CD14-positive monocyte (primary cell): Measurements from ENCODE around the gene N4BP2L2. TPM values are rescaled to one million over a fixed set of nuclear protein-coding genes. Genes with fewer than 3 reads are reported as not detected.

Experiments
- DNase-seq, 3 donors: peaks; one replicate each; pipeline ENCODE4 v3.0.0-alpha.2; 2011 to 2022
- H2AFZ ChIP-seq: 2 replicates; pipeline ENCODE4 v1.6.0; 2012; ENCODE audit warnings: mild to moderate bottlenecking, low read depth, low read length, inconsistent platforms; ENCODE audit not compliant: insufficient read depth, poor library complexity, severe bottlenecking
- H3K27ac ChIP-seq, 2 donors: 1 replicate in 1 of 2; 2 replicates in 1 of 2; pipeline ENCODE4 v1.5.1; 2012 to 2013; ENCODE audit warnings: low read length in 2 of 2, control low read depth in 1 of 2, inconsistent platforms in 1 of 2, low read depth in 1 of 2, mild to moderate bottlenecking in 1 of 2
- H3K27me3 ChIP-seq, 2 donors: one replicate each; pipeline versions ENCODE4 v1.6.0 to v1.6.1; 2011 to 2013; ENCODE audit warnings: low read length in 2 of 2; ENCODE audit not compliant: control insufficient read depth in 2 of 2, insufficient read depth in 2 of 2
- H3K36me3 ChIP-seq, 2 donors: replicated peaks in 1 of 2; 1 replicate in 1 of 2; 2 replicates in 1 of 2; pipeline versions ENCODE4 v1.5.1 to v1.6.1; 2012 to 2013; ENCODE audit warnings: low read length in 2 of 2, control low read depth in 1 of 2, inconsistent platforms in 1 of 2, mild to moderate bottlenecking in 1 of 2; ENCODE audit not compliant: insufficient read depth in 2 of 2, control insufficient read depth in 1 of 2
- H3K4me1 ChIP-seq, 2 donors: 1 replicate in 1 of 2; 2 replicates in 1 of 2; pipeline versions ENCODE4 v1.5.1 to v1.6.1; 2012 to 2013; ENCODE audit warnings: low read length in 2 of 2, control low read depth in 1 of 2, inconsistent platforms in 1 of 2, mild to moderate bottlenecking in 1 of 2, moderate library complexity in 1 of 2; ENCODE audit not compliant: insufficient read depth in 2 of 2, control insufficient read depth in 1 of 2
- H3K4me2 ChIP-seq: replicated peaks from 2 replicates; pipeline ENCODE3; 2012; ENCODE audit warnings: low read length, moderate library complexity, mild to moderate bottlenecking; ENCODE audit not compliant: poor library complexity, severe bottlenecking; ENCODE audit errors: extremely low read depth
- H3K4me3 ChIP-seq, 3 experiments: fragments of 200-600 bp in 1 of 3; sonication (generic) in 1 of 3; replicated peaks in 1 of 3; 1 replicate in 2 of 3; 2 replicates in 1 of 3; pipeline ENCODE4 v1.5.1; 2011 to 2013; ENCODE audit warnings: low read length in 3 of 3, mild to moderate bottlenecking in 3 of 3, control low read depth in 2 of 3, low read depth in 2 of 3, inconsistent platforms in 1 of 3, moderate library complexity in 1 of 3
- H3K79me2 ChIP-seq: 2 replicates; pipeline ENCODE4 v1.6.0; 2012; ENCODE audit warnings: mild to moderate bottlenecking, control low read depth, inconsistent platforms, low read length, moderate library complexity; ENCODE audit not compliant: insufficient read depth
- H3K9ac ChIP-seq: 2 replicates; pipeline ENCODE4 v1.6.0; 2017; ENCODE audit warnings: low read length, mild to moderate bottlenecking; ENCODE audit not compliant: insufficient read depth, poor library complexity, severe bottlenecking
- H3K9me3 ChIP-seq, 2 donors: replicated peaks in 1 of 2; 1 replicate in 1 of 2; 2 replicates in 1 of 2; pipeline versions ENCODE4 v1.5.1 to v1.6.1; 2012 to 2013; ENCODE audit warnings: low read length in 2 of 2, control low read depth in 1 of 2; ENCODE audit not compliant: control insufficient read depth in 1 of 2, insufficient read depth in 1 of 2
- H4K20me1 ChIP-seq: 2 replicates; pipeline ENCODE4 v1.6.0; 2012; ENCODE audit warnings: mild to moderate bottlenecking, low read length, control low read depth, moderate library complexity; ENCODE audit not compliant: insufficient read depth
- H3K27ac Mint-ChIP-seq, 7 donors: one replicate each; pipeline ENCODE4 v1.8.0; 2020; ENCODE audit warnings: mild to moderate bottlenecking in 7 of 7, mixed read lengths in 7 of 7, moderate library complexity in 6 of 7, inconsistent platforms in 2 of 7
- H3K27me3 Mint-ChIP-seq, 3 donors: one replicate each; pipeline ENCODE4 v1.8.0; 2021 to 2022; ENCODE audit warnings: low read depth in 3 of 3, mild to moderate bottlenecking in 3 of 3, mixed read lengths in 3 of 3, moderate library complexity in 3 of 3, inconsistent platforms in 1 of 3
- H3K36me3 Mint-ChIP-seq, 2 donors: one replicate each; pipeline ENCODE4 v1.8.0; 2020; ENCODE audit warnings: mixed read lengths in 2 of 2, inconsistent platforms in 1 of 2, mild to moderate bottlenecking in 1 of 2
- H3K4me1 Mint-ChIP-seq: one replicate; pipeline ENCODE4 v1.8.0; 2020; ENCODE audit warnings: mild to moderate bottlenecking, mixed read lengths
- H3K4me3 Mint-ChIP-seq, 2 donors: one replicate each; pipeline ENCODE4 v1.8.0; 2020; ENCODE audit warnings: mild to moderate bottlenecking in 2 of 2, mixed read lengths in 2 of 2, moderate library complexity in 1 of 2
- H3K9me3 Mint-ChIP-seq, 7 donors: one replicate each; pipeline ENCODE4 v1.8.0; 2020 to 2022; ENCODE audit warnings: mixed read lengths in 7 of 7, mild to moderate bottlenecking in 6 of 7, moderate library complexity in 6 of 7, inconsistent platforms in 2 of 7
- CTCF ChIP-seq: fragments of 200-600 bp; IDR thresholded peaks from one replicate; pipeline ENCODE4 v1.8.0; 2022; ENCODE audit warnings: antibody characterized with exemption, mild to moderate bottlenecking
- WGBS: methylation state at CpG from one replicate; pipeline ENCODE4 v1.1.5; 2013; ENCODE audit warnings: missing lambda C conversion rate; ENCODE audit not compliant: insufficient coverage; 5-methylcytosine and 5-hydroxymethylcytosine counted together
- intact Hi-C, 2 donors: fragments of 100-400 bp; cut with micrococcal nuclease; formaldehyde crosslinking; loops; one replicate each; pipeline versions ENCODE4 v1.15.0 to v1.15.1; 2023
- polyA plus RNA-seq, 3 donors: library from polyadenylated mRNA; depleted of rRNA in 1 of 3; unstranded in 2 of 3; stranded (reverse) in 1 of 3; fragments of 300-500 nt in 2 of 3; fragments of >200 nt in 1 of 3; fragmentation: Illumina TruSeq in 2 of 3; gene quantifications; 1 replicate in 2 of 3; 2 replicates in 1 of 3; pipeline ENCODE4 v1.2.3, GENCODE V29; 2012 to 2021

Gene N4BP2L2
- polyA plus RNA-seq, 3 donors: 94.2 to 105 (median 96.4) TPM

DNA sequence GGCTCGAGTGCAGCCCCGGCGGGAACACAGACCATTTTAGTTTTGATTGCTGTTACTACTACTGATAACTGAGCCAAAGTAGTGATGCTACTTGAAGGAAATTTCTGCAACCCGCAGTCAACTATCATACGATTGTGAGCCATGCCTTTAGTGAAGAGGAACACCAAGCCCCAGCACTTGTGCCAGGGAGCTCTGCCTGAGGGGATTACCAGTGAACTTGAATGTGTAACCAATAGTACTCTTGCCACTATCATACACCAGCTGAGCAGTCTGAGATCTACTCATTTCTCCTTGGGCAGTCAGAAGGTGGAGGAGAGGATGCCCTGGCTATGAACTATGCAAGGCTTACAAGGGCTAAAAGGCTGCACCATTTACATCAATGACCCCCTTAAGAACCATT is 61.7 kb downstream of the N4BP2L2 start:
- no peak for TF ChIP-seq CTCF
- H3K9me3 Mint-ChIP-seq: no peaks in the 10 kb centered on the region

GRCh38 chr13:32476021-32476731 is 62.4 kb downstream of the N4BP2L2 start:
- Histone ChIP-seq H3K4me2 (no peak overlapping the region), H3K27me3 (no peaks in the 10 kb centered on the region), H4K20me1 (no peaks in the 10 kb centered on the region), H3K79me2 (no peaks in the 10 kb centered on the region), H2AFZ (no peak overlapping the region), H3K4me3 (no peak overlapping the region), H3K36me3 (no peaks in the 10 kb centered on the region), H3K4me1 (peaks cover 0 to 6% of the 10 kb centered on the region in 2 donors), H3K9me3 (no peaks in the 10 kb centered on the region), H3K27ac (no peak overlapping the region), H3K9ac (no peak overlapping the region)
- Mint-ChIP-seq H3K27me3 (peaks cover 0 to 4% (median 3%) of the 10 kb centered on the region in 3 donors), H3K4me1 (peaks cover 15% of the 10 kb centered on the region), H3K36me3 (peaks cover 0 to 5% of the 10 kb centered on the region in 2 donors), H3K4me3 (no peak overlapping the region), H3K27ac (no peak overlapping the region), H3K9me3 (no peaks in the 10 kb centered on the region)
- DNase-seq: no peak
- intact Hi-C loops: no loop called here
- WGBS: 100% methylated on average over 1 of the region's 2 CpGs
- no peak for TF ChIP-seq CTCF

More for the DNA sequence above, 61.7 kb downstream of the N4BP2L2 start:
- H3K27me3 ChIP-seq: no peaks in the 10 kb centered on the region
- H3K27ac Mint-ChIP-seq: no peak overlapping the region
- no peaks in the 10 kb centered on the region for H4K20me1 ChIP-seq
- H3K27me3 Mint-ChIP-seq: peaks cover 0 to 1% (median 0%) of the 10 kb centered on the region in 3 donors
- H3K36me3 ChIP-seq: no peaks in the 10 kb centered on the region
- H3K4me3 Mint-ChIP-seq: no peak overlapping the region
- peaks cover 8% of the 10 kb centered on the region for H3K4me1 Mint-ChIP-seq
- H3K4me2 ChIP-seq: no peak overlapping the region
- no peak overlapping the region for H3K4me3 ChIP-seq
- no peak overlapping the region for H3K27ac ChIP-seq
- no peak overlapping the region for H3K9ac ChIP-seq
- H3K9me3 ChIP-seq: no peaks in the 10 kb centered on the region
- H2AFZ ChIP-seq: no peak overlapping the region
- H3K36me3 Mint-ChIP-seq: peaks cover 0 to 5% of the 10 kb centered on the region in 2 donors
- DNase-seq: no peak
- WGBS: 93% methylated on average over 4 of the region's 5 CpGs
- H3K4me1 ChIP-seq: peaks cover 0 to 6% of the 10 kb centered on the region in 2 donors
- intact Hi-C loops: no loop called here
- no peaks in the 10 kb centered on the region for H3K79me2 ChIP-seq
